K562 (cell line): ENCODE data around the gene UBAP2. TPM values are rescaled to one million over a fixed set of nuclear protein-coding genes. Genes with fewer than 3 reads are reported as not detected.

Experiments
- ATAC-seq: fragments of 200-7000 bp; cut with Tn5 transposase; 3 replicates; pipeline ENCODE4 v1.9.1; 2020; ENCODE audit warnings: moderate library complexity
- BruUV-seq: library from RNA; stranded (reverse); fragments of 400-500 nt; replicated peaks from 2 replicates; lab custom pipeline; 2021; lab: Mats Ljungman, UMichigan
- CTCF ChIA-PET: fragments of 300-600 bp; formaldehyde crosslinking; extraction: SDS; loops from one replicate; lab custom pipeline; 2021; ENCODE audit warnings: low intra/inter-chr PET ratio; lab: Yijun Ruan, JAX
- POLR2A ChIA-PET: fragments of 300-600, 350-650 bp; sonication (Branson Sonifier 250); formaldehyde crosslinking; extraction: SDS; loops from one replicate; lab custom pipeline; 2021; ENCODE audit warnings: antibody characterized with exemption, inconsistent platforms; lab: Yijun Ruan, JAX
- DNase-seq, 4 experiments: peaks; one replicate each; pipeline versions ENCODE4 v3.0.0 to v3.0.0-alpha.2; 2011 to 2018; ENCODE audit warnings: low spot score in 3 of 4, mixed read lengths in 3 of 4; ENCODE audit errors: extremely low read depth in 1 of 4
- FAIRE-seq: peaks from 2 replicates; lab custom pipeline; 2011; peaks lifted over from hg19 to GRCh38; lab: Jason Lieb, UNC
- H2AFZ ChIP-seq: 2 replicates; pipeline ENCODE4 v1.6.0; 2011; ENCODE audit warnings: low read depth, low read length, control low read depth, inconsistent platforms
- H3K27ac ChIP-seq: fragments of 200-600 bp; 3 replicates; pipeline ENCODE4 v1.8.0; 2011; ENCODE audit warnings: low read depth, mild to moderate bottlenecking, control low read depth, inconsistent platforms, low read length, moderate library complexity, mixed read lengths; ENCODE audit errors: extremely low read depth
- H3K27me3 ChIP-seq, 2 experiments: fragments of 300-600 bp in 1 of 2; 2 replicates in 1 of 2; 3 replicates in 1 of 2; pipeline versions ENCODE4 v1.6.0 to v1.8.0; 2011; ENCODE audit warnings: inconsistent platforms in 2 of 2, low read length in 2 of 2, mild to moderate bottlenecking in 1 of 2, mixed read lengths in 1 of 2, moderate library complexity in 1 of 2; ENCODE audit not compliant: control insufficient read depth in 2 of 2, insufficient read depth in 2 of 2
- H3K36me3 ChIP-seq: fragments of 300-600 bp; 3 replicates; pipeline ENCODE4 v1.8.0; 2011; ENCODE audit warnings: mild to moderate bottlenecking, low read length, inconsistent platforms; ENCODE audit not compliant: control insufficient read depth, insufficient read depth
- H3K4me1 ChIP-seq, 2 experiments: fragments of 200-600 bp in 1 of 2; replicated peaks in 1 of 2; 2 replicates in 1 of 2; 3 replicates in 1 of 2; pipeline versions ENCODE4 v1.5.1 to v1.8.0; 2011; ENCODE audit warnings: inconsistent platforms in 2 of 2, low read length in 2 of 2, mild to moderate bottlenecking in 1 of 2, mixed read lengths in 1 of 2, moderate library complexity in 1 of 2; ENCODE audit not compliant: control insufficient read depth in 2 of 2, insufficient read depth in 2 of 2
- H3K4me2 ChIP-seq: 2 replicates; pipeline ENCODE4 v1.6.1; 2011; ENCODE audit warnings: low read length, control low read depth, inconsistent platforms, mixed read lengths; ENCODE audit not compliant: insufficient read depth
- H3K4me3 ChIP-seq: fragments of 200-600 bp; sonication (generic), shearing (Covaris generic); 2 replicates; pipeline ENCODE4 v1.5.1; 2016; ENCODE audit warnings: control low read depth, inconsistent platforms
- H3K79me2 ChIP-seq: fragments of 200-600 bp; 3 replicates; pipeline ENCODE4 v1.8.0; 2011; ENCODE audit warnings: low read length, inconsistent platforms; ENCODE audit not compliant: control insufficient read depth, insufficient read depth
- H3K9ac ChIP-seq, 2 experiments: 2 replicates each; pipeline versions ENCODE4 v1.6.0 to v1.6.1; 2011; ENCODE audit warnings: low read depth in 2 of 2, low read length in 2 of 2, control low read depth in 1 of 2, inconsistent platforms in 1 of 2, mild to moderate bottlenecking in 1 of 2, mixed read lengths in 1 of 2; ENCODE audit not compliant: insufficient read depth in 1 of 2
- H3K9me1 ChIP-seq: one replicate; pipeline ENCODE4 v1.6.0; 2011; ENCODE audit warnings: inconsistent platforms, mild to moderate bottlenecking, low read length, moderate library complexity; ENCODE audit not compliant: control insufficient read depth, insufficient read depth
- H3K9me3 ChIP-seq: replicated peaks from 2 replicates; pipeline ENCODE4 v1.5.1; 2011; ENCODE audit warnings: low read depth, low read length, inconsistent platforms; ENCODE audit not compliant: control insufficient read depth, insufficient read depth
- H4K20me1 ChIP-seq: replicated peaks from 2 replicates; pipeline ENCODE4 v1.6.1; 2011; ENCODE audit warnings: low read length, inconsistent platforms, mixed read lengths; ENCODE audit not compliant: control insufficient read depth, insufficient read depth
- BMI1 ChIP-seq: fragments of 150-350 bp; IDR thresholded peaks from 2 replicates; pipeline ENCODE4 v1.6.1; 2014; ENCODE audit warnings: low read length
- ELF2 ChIP-seq: fragments of 250-450 bp; sonication (Bioruptor Pico); IDR thresholded peaks from 2 replicates; pipeline ENCODE4 v1.5.0; 2021; ENCODE audit warnings: mild to moderate bottlenecking
- HLTF ChIP-seq: fragments of 450-650 bp; IDR thresholded peaks from 2 replicates; pipeline ENCODE4 v1.6.1; 2016
- KDM5B ChIP-seq: fragments of 200-600 bp; sonication (generic); IDR thresholded peaks from 2 replicates; pipeline ENCODE4 v1.6.1; 2012; ENCODE audit warnings: low read depth, mild to moderate bottlenecking, moderate library complexity, low read length, control low read depth, inconsistent platforms; ENCODE audit not compliant: insufficient replicate concordance
- TBP ChIP-seq: optimal IDR thresholded peaks from 2 replicates; pipeline ENCODE3; 2011; ENCODE audit warnings: low read depth, low read length, improper control_type of control experiment
- TSC22D4 ChIP-seq: fragments of 450-650 bp; IDR thresholded peaks from 2 replicates; pipeline ENCODE4 v1.6.1; 2016; ENCODE audit warnings: missing genetic modification characterization, missing biosample characterization, control low read depth
- WGBS: fragments of 100-300 bp; shearing (Covaris generic); methylation state at CpG from one replicate; pipeline ENCODE4 v1.1.6; 2016; ENCODE audit warnings: low coverage, mixed read lengths; ENCODE audit not compliant: insufficient coverage; ENCODE audit errors: missing lambda C conversion rate; 5-methylcytosine and 5-hydroxymethylcytosine counted together
- in situ Hi-C: fragments of 300-500 bp; cut with MboI; formaldehyde crosslinking; loops from 4 replicates; pipeline ENCODE4 v1.15.0; 2018; ENCODE audit warnings: inconsistent platforms, mixed read lengths
- intact Hi-C: fragments of 100-400 bp; cut with micrococcal nuclease; formaldehyde crosslinking; loops from 2 replicates; pipeline ENCODE4 v1.14.2; 2022
- polyA plus RNA-seq, 8 experiments: library from polyadenylated mRNA; depleted of rRNA in 4 of 8; stranded (reverse) in 5 of 8; unstranded in 3 of 8; fragments of >200 nt; fragmentation: Nextera tagmentation in 2 of 8; fragmentation: Illumina TruSeq in 1 of 8; extraction: Ambion mirVana in 2 of 8; extraction: Trizol in 1 of 8; gene quantifications; 2 replicates each; pipeline versions ENCODE4 v1.2.1 to v1.2.3, GENCODE V29; 2011 to 2014; ENCODE audit warnings: inconsistent platforms in 1 of 8, missing spikeins in 1 of 8
- total RNA-seq, 7 experiments: library from RNA; depleted of rRNA in 6 of 7; stranded (reverse); fragments of >200 nt in 6 of 7; fragmentation: Illumina TruSeq in 2 of 7; extraction: Trizol in 2 of 7; gene quantifications; 2 replicates each; pipeline versions ENCODE4 v1.2.1 to v1.2.3, GENCODE V29; 2011 to 2021; ENCODE audit warnings: low replicate concordance in 1 of 7
- TF ChIP-seq, protein P1 (sequence below), 2 experiments: fragments of 450-650 bp; IDR thresholded peaks; 2 replicates each; pipeline ENCODE4 v1.6.1; 2016; ENCODE audit warnings: mild to moderate bottlenecking in 2 of 2, borderline replicate concordance in 1 of 2, low read depth in 1 of 2, moderate library complexity in 1 of 2
- TF ChIP-seq, protein P2 (sequence below), 3 experiments: fragments of 200-800 bp in 1 of 3; fragments of 250-450 bp in 1 of 3; fragments of 450-650 bp in 1 of 3; sonication (Bioruptor Pico) in 1 of 3; sonication (Bioruptor generic) in 1 of 3; formaldehyde crosslinking in 1 of 3; IDR thresholded peaks; 2 replicates each; pipeline versions ENCODE4 v1.6.1 to v1.8.0; 2016 to 2022; ENCODE audit warnings: mild to moderate bottlenecking in 2 of 3, missing genetic modification characterization in 2 of 3, missing compliant biosample characterization in 1 of 3, moderate library complexity in 1 of 3

UBAP2 gene
- total and polyA plus RNA-seq, 9 of the 15 experiments (the other 6 are each of a cell fraction or from before 2014, with no cell fraction given) = 8.7 to 47.9 (median 18.7) TPM

DNA sequence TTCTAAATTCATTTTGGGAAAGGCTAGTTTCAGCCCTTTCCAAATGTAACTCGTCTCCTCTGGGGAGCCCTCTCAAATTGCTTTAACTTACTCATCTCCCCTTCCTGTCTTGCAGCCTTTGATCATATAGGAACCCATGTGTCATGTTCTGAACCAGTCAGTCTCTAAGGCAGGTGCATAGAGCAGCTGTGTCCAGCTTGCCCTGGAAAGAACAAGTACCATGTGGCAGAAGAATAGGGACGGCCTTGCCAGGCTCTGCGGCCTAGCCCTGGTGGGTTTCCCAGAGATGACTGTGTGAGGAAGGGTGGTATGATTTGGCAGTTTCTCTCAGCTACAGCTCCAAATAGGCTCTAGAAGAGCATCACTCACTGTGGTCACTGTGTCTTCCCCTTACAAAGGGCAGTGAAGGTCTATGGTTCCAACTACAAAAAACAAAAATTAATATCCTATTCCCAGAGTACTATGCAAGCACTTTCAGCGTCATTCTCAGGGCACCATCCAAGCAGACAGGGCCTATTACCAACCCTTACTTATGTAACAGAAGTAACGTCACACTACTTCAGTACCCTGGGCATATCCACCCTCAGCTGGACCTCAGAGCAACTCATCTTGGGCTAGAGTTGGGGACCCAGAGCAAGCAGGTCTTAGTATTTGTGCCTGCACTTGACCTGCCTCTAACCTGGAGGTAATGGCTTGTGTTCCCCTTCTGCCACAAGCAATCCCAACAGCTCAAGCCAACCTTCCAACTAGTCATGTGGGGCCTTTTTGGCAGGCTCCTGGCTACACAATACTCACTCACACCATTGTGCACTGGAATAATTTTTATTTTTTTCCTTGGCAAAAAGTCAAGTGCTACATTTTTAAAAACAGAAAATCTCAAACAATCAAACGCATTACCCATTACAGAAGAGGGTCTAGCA is 37.2 kb upstream of the UBAP2 start:
- ATAC-seq (no peak; the same call in 2 of the 3 replicates), DNase-seq (no peak), FAIRE-seq (no peak)
- Histone ChIP-seq H3K4me1 (no peaks in the 10 kb centered on the region), H3K9me3 (no peaks in the 10 kb centered on the region), H4K20me1 (0 out of 2 replicates have a peak, but pooled peaks cover 3% of the 10 kb centered on the region), H3K36me3 (peaks cover 46% of the 10 kb centered on the region; the same call in 2 of the 3 replicates), H2AFZ (no peak overlapping the region), H3K27ac (no peak overlapping the region), H3K27me3 (no peaks in the 10 kb centered on the region), H3K9me1 (peaks cover 3% of the 10 kb centered on the region), H3K4me3 (no peak overlapping the region), H3K9ac (no peak overlapping the region), H3K4me2 (no peak overlapping the region), H3K79me2 (no peaks in the 10 kb centered on the region)
- POLR2A ChIA-PET = interaction anchor here (0.5 to 0.6 kb wide), 2 partner anchors 12 to 54 kb away, joined by 3 read pairs; no protein-coding TSS in a partner anchor
- no TSS peak for BruUV-seq
- intact Hi-C loops = loop anchor here (10.0 kb wide), 1 partner anchor 169 kb away; no protein-coding TSS in a partner anchor
- in situ Hi-C loops = loop anchor here (5.0 kb wide), 1 partner anchor 76 kb away; no protein-coding TSS in a partner anchor
- CTCF ChIA-PET = no interaction called here
- 79% methylated on average over 6 of the region's 6 CpGs for WGBS
- TF ChIP-seq TBP = no peak
- TF ChIP-seq HLTF = no peak
- no peak for TF ChIP-seq TSC22D4
- no peak for TF ChIP-seq KDM5B
- TF ChIP-seq BMI1 = no peak
- TF ChIP-seq, protein P1, sequence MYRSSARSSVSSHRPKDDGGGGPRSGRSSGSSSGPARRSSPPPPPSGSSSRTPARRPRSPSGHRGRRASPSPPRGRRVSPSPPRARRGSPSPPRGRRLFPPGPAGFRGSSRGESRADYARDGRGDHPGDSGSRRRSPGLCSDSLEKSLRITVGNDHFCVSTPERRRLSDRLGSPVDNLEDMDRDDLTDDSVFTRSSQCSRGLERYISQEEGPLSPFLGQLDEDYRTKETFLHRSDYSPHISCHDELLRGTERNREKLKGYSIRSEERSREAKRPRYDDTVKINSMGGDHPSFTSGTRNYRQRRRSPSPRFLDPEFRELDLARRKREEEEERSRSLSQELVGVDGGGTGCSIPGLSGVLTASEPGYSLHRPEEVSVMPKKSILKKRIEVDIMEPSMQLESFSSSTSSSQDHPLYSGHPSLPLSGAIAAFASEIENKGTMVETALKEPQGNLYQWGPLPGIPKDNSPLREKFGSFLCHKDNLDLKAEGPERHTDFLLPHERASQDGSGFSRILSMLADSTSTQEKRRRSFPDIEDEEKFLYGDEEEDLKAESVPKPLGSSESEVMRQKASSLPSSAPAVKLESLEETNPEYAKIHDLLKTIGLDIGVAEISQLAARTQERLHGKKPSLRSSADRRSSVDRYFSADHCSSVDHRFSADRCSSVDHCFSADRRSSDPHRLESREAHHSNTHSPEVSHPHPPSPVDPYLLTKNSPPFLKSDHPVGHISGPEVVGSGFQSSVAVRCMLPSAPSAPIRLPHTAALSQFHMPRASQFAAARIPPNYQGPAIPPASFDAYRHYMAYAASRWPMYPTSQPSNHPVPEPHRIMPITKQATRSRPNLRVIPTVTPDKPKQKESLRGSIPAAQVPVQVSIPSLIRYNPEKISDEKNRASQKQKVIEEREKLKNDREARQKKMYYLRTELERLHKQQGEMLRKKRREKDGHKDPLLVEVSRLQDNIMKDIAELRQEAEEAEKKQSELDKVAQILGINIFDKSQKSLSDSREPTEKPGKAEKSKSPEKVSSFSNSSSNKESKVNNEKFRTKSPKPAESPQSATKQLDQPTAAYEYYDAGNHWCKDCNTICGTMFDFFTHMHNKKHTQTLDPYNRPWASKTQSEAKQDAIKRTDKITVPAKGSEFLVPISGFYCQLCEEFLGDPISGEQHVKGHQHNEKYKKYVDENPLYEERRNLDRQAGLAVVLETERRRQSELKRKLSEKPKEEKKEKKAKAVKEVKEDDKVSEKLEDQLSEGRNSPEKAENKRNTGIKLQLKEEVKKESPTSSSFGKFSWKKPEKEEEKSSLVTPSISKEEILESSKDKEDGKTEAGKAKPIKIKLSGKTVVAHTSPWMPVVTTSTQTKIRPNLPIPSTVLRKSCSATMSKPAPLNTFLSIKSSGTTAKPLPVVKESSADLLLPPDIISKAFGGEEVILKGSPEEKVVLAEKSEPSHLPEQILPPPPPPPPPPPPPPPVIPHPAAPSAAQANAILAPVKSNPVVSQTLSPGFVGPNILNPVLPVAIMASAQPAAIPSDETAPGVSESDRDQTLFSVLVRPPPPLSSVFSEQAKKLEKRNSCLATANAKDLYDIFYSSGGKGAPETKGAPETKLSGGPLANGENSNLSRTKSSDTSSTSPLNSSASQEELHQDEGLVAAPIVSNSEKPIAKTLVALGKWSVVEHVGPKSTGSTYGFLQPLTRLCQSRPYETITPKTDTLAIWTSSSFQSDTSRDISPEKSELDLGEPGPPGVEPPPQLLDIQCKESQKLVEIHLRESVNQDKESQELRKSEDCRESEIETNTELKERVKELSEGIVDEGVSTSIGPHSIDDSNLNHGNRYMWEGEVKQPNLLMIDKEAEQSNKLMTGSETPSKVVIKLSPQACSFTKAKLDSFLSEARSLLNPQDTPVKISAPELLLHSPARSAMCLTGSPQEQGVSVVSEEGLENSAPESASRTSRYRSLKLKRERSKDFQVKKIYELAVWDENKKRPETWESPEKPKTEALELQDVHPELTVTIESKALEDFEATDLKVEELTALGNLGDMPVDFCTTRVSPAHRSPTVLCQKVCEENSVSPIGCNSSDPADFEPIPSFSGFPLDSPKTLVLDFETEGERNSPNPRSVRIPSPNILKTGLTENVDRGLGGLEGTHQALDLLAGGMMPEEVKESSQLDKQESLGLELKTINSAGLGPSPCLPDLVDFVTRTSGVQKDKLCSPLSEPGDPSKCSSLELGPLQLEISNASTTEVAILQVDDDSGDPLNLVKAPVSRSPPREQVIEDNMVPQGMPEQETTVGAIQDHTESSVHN (IDR thresholded peaks at IDR 0.05; ENCODE audit: borderline replicate concordance in 1 of 2, low read depth in 1 of 2) = no peak
- TF ChIP-seq, protein P2, sequence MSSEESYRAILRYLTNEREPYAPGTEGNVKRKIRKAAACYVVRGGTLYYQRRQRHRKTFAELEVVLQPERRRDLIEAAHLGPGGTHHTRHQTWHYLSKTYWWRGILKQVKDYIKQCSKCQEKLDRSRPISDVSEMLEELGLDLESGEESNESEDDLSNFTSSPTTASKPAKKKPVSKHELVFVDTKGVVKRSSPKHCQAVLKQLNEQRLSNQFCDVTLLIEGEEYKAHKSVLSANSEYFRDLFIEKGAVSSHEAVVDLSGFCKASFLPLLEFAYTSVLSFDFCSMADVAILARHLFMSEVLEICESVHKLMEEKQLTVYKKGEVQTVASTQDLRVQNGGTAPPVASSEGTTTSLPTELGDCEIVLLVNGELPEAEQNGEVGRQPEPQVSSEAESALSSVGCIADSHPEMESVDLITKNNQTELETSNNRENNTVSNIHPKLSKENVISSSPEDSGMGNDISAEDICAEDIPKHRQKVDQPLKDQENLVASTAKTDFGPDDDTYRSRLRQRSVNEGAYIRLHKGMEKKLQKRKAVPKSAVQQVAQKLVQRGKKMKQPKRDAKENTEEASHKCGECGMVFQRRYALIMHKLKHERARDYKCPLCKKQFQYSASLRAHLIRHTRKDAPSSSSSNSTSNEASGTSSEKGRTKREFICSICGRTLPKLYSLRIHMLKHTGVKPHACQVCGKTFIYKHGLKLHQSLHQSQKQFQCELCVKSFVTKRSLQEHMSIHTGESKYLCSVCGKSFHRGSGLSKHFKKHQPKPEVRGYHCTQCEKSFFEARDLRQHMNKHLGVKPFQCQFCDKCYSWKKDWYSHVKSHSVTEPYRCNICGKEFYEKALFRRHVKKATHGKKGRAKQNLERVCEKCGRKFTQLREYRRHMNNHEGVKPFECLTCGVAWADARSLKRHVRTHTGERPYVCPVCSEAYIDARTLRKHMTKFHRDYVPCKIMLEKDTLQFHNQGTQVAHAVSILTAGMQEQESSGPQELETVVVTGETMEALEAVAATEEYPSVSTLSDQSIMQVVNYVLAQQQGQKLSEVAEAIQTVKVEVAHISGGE (CRISPR knock-in tag; IDR thresholded peaks at IDR 0.05) = no peak
- TF ChIP-seq ELF2 (CRISPR knock-in tag) = no peak
